K562 (cell line): ENCODE results near the gene ZFYVE28. TPM values are rescaled to one million over a fixed set of nuclear protein-coding genes. Genes with fewer than 3 reads are reported as not detected.

Source experiments
- BHLHE40 ChIP-seq: IDR thresholded peaks from 2 replicates; pipeline ENCODE4 v1.6.1; 2011; ENCODE audit warnings: low read length, improper control_type of control experiment
- BRCA1 ChIP-seq, 2 experiments: fragments of 450-650 bp in 1 of 2; sonication (generic) in 1 of 2; formaldehyde crosslinking in 1 of 2; IDR thresholded peaks; 2 replicates each; pipeline versions ENCODE4 v1.5.0 to v1.6.1; 2017 to 2020; ENCODE audit warnings: mild to moderate bottlenecking in 1 of 2, missing genetic modification reagents in 1 of 2
- C11orf30 ChIP-seq: fragments of 450-650 bp; IDR thresholded peaks from 2 replicates; pipeline ENCODE4 v1.6.1; 2016; ENCODE audit warnings: low read depth, mild to moderate bottlenecking
- CBX8 ChIP-seq: fragments of 200-600 bp; sonication (generic); IDR thresholded peaks from 2 replicates; pipeline ENCODE4 v1.6.1; 2012; ENCODE audit warnings: borderline replicate concordance, mixed run types, low read depth, mild to moderate bottlenecking, moderate library complexity, mixed read lengths, low read length, control low read depth, inconsistent platforms; ENCODE audit not compliant: poor library complexity, severe bottlenecking; ENCODE audit errors: extremely low read depth
- CEBPZ ChIP-seq: fragments of 150-350 bp; IDR thresholded peaks from 2 replicates; pipeline ENCODE4 v1.6.1; 2014; ENCODE audit warnings: low read depth, mild to moderate bottlenecking, low read length, borderline replicate concordance
- CSDE1 ChIP-seq, 2 experiments: fragments of 450-650 bp; IDR thresholded peaks; 2 replicates each; pipeline ENCODE4 v1.6.1; 2016; ENCODE audit warnings: mild to moderate bottlenecking in 1 of 2
- DMBX1 ChIP-seq: fragments of 250-450 bp; sonication (Bioruptor Pico); IDR thresholded peaks from 2 replicates; pipeline ENCODE4 v1.8.0; 2022; ENCODE audit warnings: inconsistent platforms, mild to moderate bottlenecking, moderate library complexity, borderline replicate concordance
- HMGN3 ChIP-seq: IDR thresholded peaks from 2 replicates; pipeline ENCODE4 v1.6.1; 2011; ENCODE audit warnings: borderline replicate concordance, low read depth, mild to moderate bottlenecking, mixed read lengths, low read length; ENCODE audit not compliant: insufficient read length; ENCODE audit errors: extremely low read depth
- KLF16 ChIP-seq: IDR thresholded peaks from 2 replicates; pipeline ENCODE4 v1.6.1; 2016; ENCODE audit warnings: antibody characterized with exemption
- MEIS2 ChIP-seq: fragments of 450-650 bp; IDR thresholded peaks from 2 replicates; pipeline ENCODE4 v1.6.1; 2014; ENCODE audit warnings: mild to moderate bottlenecking; ENCODE audit not compliant: partially characterized antibody
- POLR2H ChIP-seq: IDR thresholded peaks from 2 replicates; pipeline ENCODE4 v1.6.1; 2016; ENCODE audit warnings: missing genetic modification characterization, low read depth, mild to moderate bottlenecking, control low read depth, missing compliant biosample characterization, moderate library complexity
- RAD51 ChIP-seq: fragments of 450-650 bp; IDR thresholded peaks from 2 replicates; pipeline ENCODE4 v1.7.1; 2016; ENCODE audit warnings: low read depth, mild to moderate bottlenecking, borderline replicate concordance
- TEAD4 ChIP-seq, 2 experiments: sonication (generic) in 1 of 2; formaldehyde crosslinking in 1 of 2; IDR thresholded peaks; 2 replicates each; pipeline versions ENCODE4 v1.6.1 to v1.8.0; 2012 to 2022; ENCODE audit warnings: borderline replicate concordance in 1 of 2, inconsistent platforms in 1 of 2, low read length in 1 of 2, mild to moderate bottlenecking in 1 of 2, missing genetic modification reagents in 1 of 2
- TRIM28 ChIP-seq: fragments of 450-650 bp; IDR thresholded peaks from 2 replicates; pipeline ENCODE4 v1.6.1; 2017
- ZBED1 ChIP-seq: IDR thresholded peaks from 2 replicates; pipeline ENCODE4 v1.6.1; 2014
- ZNF121 ChIP-seq: sonication (generic); formaldehyde crosslinking; conservative IDR thresholded peaks from 2 replicates; pipeline ENCODE4 v1.8.0; 2022; ENCODE audit warnings: missing genetic modification reagents
- ZNF124 ChIP-seq: sonication (generic); formaldehyde crosslinking; IDR thresholded peaks from 2 replicates; pipeline ENCODE4 v1.8.1; 2022; ENCODE audit warnings: missing genetic modification reagents
- ZNF184 ChIP-seq: sonication (generic); formaldehyde crosslinking; IDR thresholded peaks from 2 replicates; pipeline ENCODE4 v1.5.0; 2020; ENCODE audit warnings: missing genetic modification reagents
- ZNF316 ChIP-seq: fragments of 450-650 bp; IDR thresholded peaks from 2 replicates; pipeline ENCODE4 v1.6.1; 2016
- ZNF592 ChIP-seq: fragments of 450-650 bp; IDR thresholded peaks from 2 replicates; pipeline ENCODE4 v1.6.1; 2017; ENCODE audit warnings: antibody characterized with exemption, mild to moderate bottlenecking
- ZNF717 ChIP-seq: fragments of 250-450 bp; sonication (Bioruptor Pico); IDR thresholded peaks from 2 replicates; pipeline ENCODE4 v1.5.0; 2021
- polyA plus RNA-seq, 8 experiments: library from polyadenylated mRNA; depleted of rRNA in 4 of 8; stranded (reverse) in 5 of 8; unstranded in 3 of 8; fragments of >200 nt; fragmentation: Nextera tagmentation in 2 of 8; fragmentation: Illumina TruSeq in 1 of 8; extraction: Ambion mirVana in 2 of 8; extraction: Trizol in 1 of 8; gene quantifications; 2 replicates each; pipeline versions ENCODE4 v1.2.1 to v1.2.3, GENCODE V29; 2011 to 2014; ENCODE audit warnings: inconsistent platforms in 1 of 8, missing spikeins in 1 of 8
- total RNA-seq, 7 experiments: library from RNA; depleted of rRNA in 6 of 7; stranded (reverse); fragments of >200 nt in 6 of 7; fragmentation: Illumina TruSeq in 2 of 7; extraction: Trizol in 2 of 7; gene quantifications; 2 replicates each; pipeline versions ENCODE4 v1.2.1 to v1.2.3, GENCODE V29; 2011 to 2021; ENCODE audit warnings: low replicate concordance in 1 of 7

ZFYVE28 gene
- total and polyA plus RNA-seq, 9 of the 15 experiments (the other 6 are each of a cell fraction or from before 2014, with no cell fraction given), result 1.3 to 24.8 (median 8.9) TPM

GRCh38 chr4:2419814-2420213, 1.4 kb upstream of the ZFYVE28 start (continued):
- no peak for TF ChIP-seq CBX8
- TF ChIP-seq BHLHE40, result peak; percentile 61
- no peak for TF ChIP-seq ZNF717 (CRISPR knock-in tag)
- no peak; the same call in 1 of the 2 replicates for TF ChIP-seq ZNF121 (CRISPR knock-in tag)
- TF ChIP-seq DMBX1 (CRISPR knock-in tag), result no peak
- no peak for TF ChIP-seq BRCA1 (IDR thresholded peaks at IDR 0.05)
- no peak for TF ChIP-seq BRCA1 (CRISPR knock-in tag; IDR thresholded peaks at IDR 0.05)
- TF ChIP-seq ZNF184 (CRISPR knock-in tag), result no peak
- no peak for TF ChIP-seq ZNF592
- TF ChIP-seq C11orf30, result peak; percentile 65
- TF ChIP-seq TRIM28, result no peak
- no peak for TF ChIP-seq TEAD4 (IDR thresholded peaks at IDR 0.05; ENCODE audit: low read length)
- no peak for TF ChIP-seq TEAD4 (CRISPR knock-in tag; IDR thresholded peaks at IDR 0.05; ENCODE audit: borderline replicate concordance)
- TF ChIP-seq POLR2H, result no peak
- TF ChIP-seq CSDE1 (IDR thresholded peaks at IDR 0.05), result no peak
- no peak for TF ChIP-seq ZNF124
- no peak for TF ChIP-seq CEBPZ
- TF ChIP-seq ZBED1, result no peak
- no peak for TF ChIP-seq HMGN3
- TF ChIP-seq ZNF316, result peak; percentile 49
- TF ChIP-seq KLF16, result no peak
- peak; percentile 92 for TF ChIP-seq RAD51
- TF ChIP-seq MEIS2, result peak; percentile 66
